HG03025 (cell line): ENCODE results near the gene LHX3.
"Not testable (repeated sequence)": the region's sequence is repeated elsewhere in the genome, so short reads cannot be mapped to it uniquely, and the experiment has no call there.

Experiments used
- ATAC-seq: cut with Tn5 transposase; IDR thresholded peaks from one replicate; pipeline ENCODE4 v1.9.1; 2021; ENCODE audit warnings: mild to moderate bottlenecking, moderate library complexity; ENCODE audit not compliant: unreplicated experiment, low FRiP score

The LHX3 gene

GRCh38 chr9:136160995-136161610, 43.8 kb downstream of the LHX3 start:
- no peak for ATAC-seq

DNA sequence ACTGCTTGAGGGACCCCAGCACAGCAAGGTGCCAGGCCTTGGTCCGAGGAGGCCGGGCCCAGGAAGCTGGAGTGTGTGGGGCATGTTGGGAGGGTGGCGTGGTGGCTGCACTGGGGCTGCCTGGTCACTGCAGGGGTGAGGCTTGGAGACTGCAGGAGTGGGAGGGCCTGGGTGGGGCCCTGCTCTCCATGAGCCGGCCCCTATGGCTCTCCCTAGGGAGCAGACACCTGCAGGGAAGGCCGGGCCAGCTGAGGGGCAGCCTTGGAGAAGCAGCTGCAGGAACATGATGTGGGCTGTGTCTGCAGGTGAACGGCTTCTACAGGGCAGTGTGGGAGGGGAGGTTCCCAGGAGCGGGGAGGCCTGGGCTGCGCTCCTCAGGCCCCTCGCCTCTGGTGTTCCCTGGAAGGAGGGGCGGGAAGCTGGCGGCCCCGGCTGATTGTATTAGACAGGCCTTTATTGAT, 44.5 kb downstream of the LHX3 start:
- no peak for ATAC-seq

GRCh38 chr9:136159851-136160250, 45.1 kb downstream of the LHX3 start:
- no peak for ATAC-seq

- ATAC-seq = no peak
Observed at GRCh38 chr9:136157477-136158265, 47.3 kb downstream of the LHX3 start.

DNA sequence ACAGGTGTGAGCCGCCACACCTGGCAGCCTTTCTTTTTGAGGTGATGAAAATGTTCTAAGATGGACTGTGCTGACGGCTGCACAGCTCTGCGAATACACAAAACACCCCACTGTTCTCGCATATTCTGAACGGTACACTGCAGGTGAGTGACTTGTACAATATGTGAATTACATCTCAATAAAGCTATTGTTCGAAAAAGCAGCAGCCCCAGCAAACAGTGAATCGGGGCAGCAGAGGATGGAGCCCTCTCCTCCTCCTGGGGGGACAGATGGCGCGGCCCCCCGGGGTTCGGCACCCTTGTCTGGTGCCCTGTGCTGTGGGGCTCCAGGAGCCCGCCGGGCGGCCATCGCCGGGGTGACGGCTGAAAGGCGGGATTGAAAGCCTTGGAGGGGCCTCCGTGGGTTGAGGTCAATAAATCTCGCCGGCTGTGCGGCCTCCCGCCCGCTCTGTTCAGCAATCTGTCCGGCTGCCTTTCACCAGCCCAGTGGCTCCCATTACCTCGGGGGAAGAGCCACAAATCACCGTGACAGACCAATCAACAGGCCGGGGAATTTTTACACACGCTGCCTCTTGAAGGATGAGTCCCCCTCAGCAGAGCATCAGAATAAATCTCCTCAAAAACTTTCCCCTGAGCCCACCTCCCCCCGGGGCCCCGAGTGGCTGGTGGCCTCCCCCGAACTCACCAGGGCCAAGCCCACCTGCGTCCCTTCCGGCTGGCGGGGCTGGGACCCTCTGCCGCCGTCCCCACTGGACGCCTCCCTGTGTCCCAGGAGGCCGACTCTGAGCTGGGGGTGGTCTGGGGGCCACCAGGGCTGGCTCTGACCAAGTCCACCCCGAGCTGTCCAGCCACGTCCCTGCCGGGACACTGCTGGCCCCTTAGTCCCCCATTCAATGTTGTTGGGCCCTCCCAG, 48.5 kb downstream of the LHX3 start:
- ATAC-seq = no peak

DNA sequence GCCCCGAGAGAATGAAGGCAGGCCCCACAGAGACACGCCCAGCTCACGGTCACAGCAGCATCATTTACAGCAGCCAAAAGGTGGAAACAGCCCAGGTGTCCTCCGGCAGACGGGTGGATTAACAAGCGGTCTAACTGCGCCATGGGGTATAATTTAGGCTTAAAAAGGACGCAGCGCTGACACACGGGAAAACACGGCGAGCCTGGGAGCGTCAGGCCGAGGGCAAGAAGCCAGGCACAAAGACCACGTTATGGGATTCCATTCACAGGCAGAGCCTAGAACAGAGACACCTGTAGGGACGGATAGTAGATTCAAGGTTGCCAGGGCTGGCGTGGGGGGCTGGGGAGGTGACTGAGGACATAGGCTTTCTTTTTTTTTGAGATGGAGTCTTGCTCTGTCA, 49.4 kb downstream of the LHX3 start:
- no peak for ATAC-seq

GRCh38 chr9:136154943-136155342, 50.0 kb downstream of the LHX3 start:
- ATAC-seq = no peak

DNA sequence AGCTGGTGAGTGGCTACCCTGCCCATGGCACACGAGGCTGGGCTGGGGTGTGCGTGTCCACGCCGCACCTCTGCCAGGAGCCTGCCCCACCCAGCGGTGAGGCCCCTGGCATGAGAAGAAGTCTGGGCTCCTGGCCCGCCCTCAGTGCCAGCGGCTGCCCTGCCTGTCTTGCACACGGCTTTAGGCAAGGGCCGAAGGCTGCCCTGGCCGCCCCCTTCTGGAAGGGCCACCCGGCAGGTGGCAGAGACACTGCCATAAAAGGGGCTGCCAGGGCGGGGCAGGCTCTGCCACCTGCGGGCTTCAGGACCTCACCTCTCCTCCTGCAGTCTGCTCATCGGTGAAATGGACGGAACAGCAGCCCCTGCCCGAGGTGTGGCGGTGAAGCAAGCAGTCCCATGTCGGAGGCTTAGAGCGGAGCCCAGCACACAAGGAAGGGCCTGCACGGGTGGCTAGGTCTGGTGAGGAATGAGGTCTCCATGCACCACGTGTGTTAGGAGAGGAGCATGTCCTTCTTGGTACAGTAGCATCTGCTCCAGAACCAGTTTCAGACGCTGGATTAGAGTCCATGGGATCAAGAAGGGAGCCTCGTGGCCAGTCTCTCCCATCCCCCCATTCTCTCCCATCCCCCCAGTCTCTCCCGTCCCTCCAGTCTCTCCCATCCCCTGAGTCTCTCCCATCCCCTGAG, 51.4 kb downstream of the LHX3 start:
- ATAC-seq = no peak

DNA sequence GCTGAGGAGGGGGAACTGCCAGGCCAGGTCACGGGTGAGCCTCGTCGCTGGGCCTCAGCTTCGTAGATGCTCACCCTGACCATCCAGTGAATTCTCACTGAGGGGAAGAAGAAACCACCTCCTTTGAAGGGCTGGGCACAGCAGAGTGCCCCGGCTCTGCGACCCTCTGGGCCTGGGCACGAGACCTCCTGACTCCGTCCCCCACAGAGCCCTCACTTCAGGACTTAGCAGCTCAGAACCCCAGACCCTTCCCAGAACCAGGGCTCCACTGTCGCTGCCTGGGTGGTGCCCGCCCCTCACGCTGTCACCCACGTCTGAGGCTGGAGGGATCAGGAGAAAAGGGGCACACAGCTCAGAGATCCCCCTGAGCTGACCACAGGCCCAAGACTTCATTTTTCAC, 52.0 kb downstream of the LHX3 start:
- ATAC-seq = no peak

GRCh38 chr9:136152543-136152866, 52.4 kb downstream of the LHX3 start:
- no peak for ATAC-seq

DNA sequence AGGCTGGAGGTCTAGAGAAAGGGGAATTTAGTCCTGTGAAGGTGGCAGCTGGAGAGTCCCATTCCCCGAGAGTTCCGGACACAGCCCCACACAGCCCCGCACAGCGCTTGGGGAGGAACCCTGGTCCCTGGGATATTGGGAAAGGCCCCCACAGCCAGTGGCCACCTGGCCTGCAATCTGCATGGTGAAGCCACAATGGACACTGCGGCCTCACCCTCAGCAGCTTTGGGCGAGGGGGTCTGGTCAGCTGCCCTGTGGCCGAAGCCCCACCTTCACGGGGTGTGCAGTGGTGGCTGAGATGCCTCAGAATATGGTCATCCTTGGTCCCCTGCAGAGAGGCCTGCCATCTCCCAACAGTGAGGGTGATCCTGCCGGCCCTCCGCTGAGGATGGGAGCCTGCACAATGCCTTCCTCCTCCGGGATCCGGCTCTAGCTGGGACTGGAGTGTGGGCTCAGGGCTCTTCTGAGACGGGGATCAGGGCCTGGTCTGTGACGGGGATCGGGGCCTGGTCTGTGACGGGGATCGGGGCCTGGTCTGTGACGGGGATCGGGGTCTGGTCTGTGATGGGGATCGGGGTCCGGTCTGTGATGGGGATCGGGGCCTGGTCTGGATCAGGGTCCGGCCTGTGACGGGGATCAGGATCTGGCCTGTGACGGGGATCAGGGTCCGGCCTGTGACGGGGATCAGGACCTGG, 52.9 kb downstream of the LHX3 start:
- no peak for ATAC-seq

- no peak for ATAC-seq
Observed at GRCh38 chr9:136151214-136151804, 53.6 kb downstream of the LHX3 start.

- not testable (repeated sequence) for ATAC-seq
Observed at GRCh38 chr9:136150664-136151213, 54.2 kb downstream of the LHX3 start.

DNA sequence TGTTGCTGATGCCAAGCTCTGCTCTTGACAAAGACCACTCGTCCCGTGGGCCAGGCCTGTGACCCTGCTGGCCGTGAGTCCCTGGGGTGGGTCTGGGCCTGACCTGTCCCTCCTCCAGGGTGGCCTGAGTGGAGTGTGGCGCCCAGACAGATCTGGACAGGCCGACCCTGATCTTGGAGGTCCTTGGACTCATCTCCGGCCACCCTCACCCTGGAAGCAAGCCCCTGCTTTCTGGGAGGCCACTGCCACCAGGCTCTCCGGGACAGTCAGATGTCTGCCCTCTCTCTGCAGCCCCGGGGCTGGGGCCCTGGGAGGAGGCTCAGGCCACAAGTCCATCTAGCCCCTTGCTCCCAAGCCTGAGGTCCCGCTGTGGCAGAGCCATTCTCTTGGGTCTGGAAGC, 55.1 kb downstream of the LHX3 start:
- ATAC-seq = no peak

- ATAC-seq = no peak
Observed at GRCh38 chr9:136149337-136149736, 55.6 kb downstream of the LHX3 start.

DNA sequence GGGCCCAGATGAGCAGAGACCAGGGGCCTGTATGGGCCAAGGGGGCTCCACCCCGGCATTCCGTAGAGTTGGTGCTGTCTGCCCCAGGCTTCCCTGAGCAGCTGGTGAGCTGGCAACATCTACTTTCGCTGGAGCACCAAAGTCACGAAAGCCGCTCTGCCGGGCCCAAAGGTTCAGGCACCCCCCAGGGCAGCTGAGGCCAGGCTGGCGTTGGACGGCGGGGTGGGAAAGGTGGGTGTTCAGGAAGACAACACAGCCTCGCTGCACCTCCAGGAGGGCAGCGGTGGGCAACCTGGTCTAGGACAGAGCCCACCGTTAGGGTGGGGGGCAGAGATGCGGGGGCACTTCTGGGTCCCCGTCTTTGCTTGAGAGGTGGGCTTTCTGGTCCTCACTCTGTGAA, 56.2 kb downstream of the LHX3 start:
- no peak for ATAC-seq

- ATAC-seq = no peak
Observed at GRCh38 chr9:136147890-136148714, 56.8 kb downstream of the LHX3 start.

DNA sequence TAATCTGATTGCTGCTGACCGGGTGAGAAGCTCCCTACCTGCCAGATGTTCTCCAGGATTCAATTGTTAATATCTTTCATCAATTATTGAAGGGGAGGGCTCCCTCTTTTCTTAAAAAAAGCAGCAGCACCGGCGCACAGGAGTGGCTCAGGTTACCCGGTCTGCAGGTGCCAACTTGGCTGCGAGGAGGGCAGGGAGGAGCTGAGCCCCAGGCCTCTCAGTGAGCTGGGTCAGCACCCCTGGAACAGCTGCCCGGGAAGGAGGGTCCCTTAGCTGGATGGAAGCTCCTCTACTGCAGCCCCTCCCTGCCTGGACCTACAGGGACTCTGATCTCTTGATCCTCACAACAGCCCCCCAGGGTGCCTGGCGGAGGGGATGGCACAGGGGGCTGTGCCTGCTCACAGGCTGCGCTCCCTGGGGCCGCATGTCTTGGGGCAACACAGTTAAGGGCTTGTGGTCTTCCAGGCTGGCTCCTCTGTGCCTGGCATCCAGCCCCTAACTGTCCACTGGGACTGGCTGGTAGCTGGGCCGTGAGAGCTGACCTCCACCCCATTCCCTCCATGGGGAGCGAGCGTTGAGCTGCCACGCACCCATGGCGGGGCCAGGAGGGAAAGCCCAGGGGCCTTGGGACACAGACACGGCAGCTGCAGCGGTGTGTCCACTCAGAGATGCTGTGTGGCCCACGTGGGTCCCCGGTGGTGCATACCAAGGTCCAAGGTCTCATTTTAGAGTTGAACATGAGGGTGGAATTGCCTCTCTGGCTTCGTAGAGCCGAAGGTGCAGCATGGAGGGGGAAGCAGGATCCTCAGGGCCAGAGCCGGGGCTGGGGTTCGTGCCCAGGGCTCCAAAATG, 57.7 kb downstream of the LHX3 start:
- ATAC-seq = no peak
